ENCODE measurements around the gene PDE3A. TPM values are rescaled to one million over a fixed set of nuclear protein-coding genes. Genes with fewer than 3 reads are reported as not detected.

PDE3A gene
- 5.9 and 7.4 TPM in 2 replicates for total RNA-seq

GRCh38 chr12:20368114-20368650 is at the start of gene PDE3A:
Gene PDE3A, plus strand, starts transcription at chr12:20368537. Its CDS starts 748 bp downstream, at chr12:20369285.

DNA sequence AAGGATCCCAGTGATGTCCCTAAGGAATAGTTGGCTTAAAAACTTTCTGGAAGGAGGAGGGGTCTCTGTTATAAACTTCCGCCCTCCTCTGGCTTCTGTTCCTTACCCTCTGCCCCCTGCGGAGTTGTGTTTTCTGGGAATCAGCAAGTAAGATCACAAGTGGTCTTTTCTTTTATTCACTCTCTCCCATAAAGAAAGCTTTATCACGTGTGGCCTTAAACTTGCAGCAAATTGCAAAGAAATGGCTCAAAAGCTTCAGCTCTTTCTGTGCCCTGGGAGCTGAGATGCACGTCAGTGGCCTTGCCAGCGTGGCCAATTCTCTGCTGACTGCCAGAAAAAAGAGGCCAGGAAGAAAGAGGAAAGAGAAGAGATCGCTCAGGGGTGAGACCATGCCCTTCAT is 326.9 kb downstream of the PDE3A start, which contains the start of gene SLCO1C1:
TSS of gene SLCO1C1 (plus strand) at position 101 of the 400 bp plus-strand sequence. CDS start 4,245 bp downstream, outside the sequence.

